Astrocyte of the cerebellum (primary cell): ENCODE results near the gene SHLD1.

Source experiments
- DNase-seq: peaks from one replicate; pipeline ENCODE4 v3.0.0-alpha.2; 2011; ENCODE audit warnings: low read depth
- H3K4me3 ChIP-seq: 2 replicates; pipeline ENCODE4 v1.5.1; 2011; ENCODE audit warnings: mild to moderate bottlenecking, low read depth, low read length, moderate library complexity
- in situ Hi-C: cut with HindIII; loops from 2 replicates; pipeline ENCODE4 v1.10.0; 2017; ENCODE audit warnings: low sequenced_read_pairs
- TF ChIP-seq, protein P1 (sequence below): IDR thresholded peaks from 2 replicates; pipeline ENCODE4 v1.5.1; 2012; ENCODE audit warnings: low read length, low read depth, moderate library complexity, mild to moderate bottlenecking; ENCODE audit errors: missing control alignments

Gene SHLD1

GRCh38 chr20:5890773-5891441 lies 140.7 kb downstream of the SHLD1 start:
- in situ Hi-C loops = no loop called here
- no peak overlapping the region for H3K4me3 ChIP-seq
- TF ChIP-seq, protein P1, sequence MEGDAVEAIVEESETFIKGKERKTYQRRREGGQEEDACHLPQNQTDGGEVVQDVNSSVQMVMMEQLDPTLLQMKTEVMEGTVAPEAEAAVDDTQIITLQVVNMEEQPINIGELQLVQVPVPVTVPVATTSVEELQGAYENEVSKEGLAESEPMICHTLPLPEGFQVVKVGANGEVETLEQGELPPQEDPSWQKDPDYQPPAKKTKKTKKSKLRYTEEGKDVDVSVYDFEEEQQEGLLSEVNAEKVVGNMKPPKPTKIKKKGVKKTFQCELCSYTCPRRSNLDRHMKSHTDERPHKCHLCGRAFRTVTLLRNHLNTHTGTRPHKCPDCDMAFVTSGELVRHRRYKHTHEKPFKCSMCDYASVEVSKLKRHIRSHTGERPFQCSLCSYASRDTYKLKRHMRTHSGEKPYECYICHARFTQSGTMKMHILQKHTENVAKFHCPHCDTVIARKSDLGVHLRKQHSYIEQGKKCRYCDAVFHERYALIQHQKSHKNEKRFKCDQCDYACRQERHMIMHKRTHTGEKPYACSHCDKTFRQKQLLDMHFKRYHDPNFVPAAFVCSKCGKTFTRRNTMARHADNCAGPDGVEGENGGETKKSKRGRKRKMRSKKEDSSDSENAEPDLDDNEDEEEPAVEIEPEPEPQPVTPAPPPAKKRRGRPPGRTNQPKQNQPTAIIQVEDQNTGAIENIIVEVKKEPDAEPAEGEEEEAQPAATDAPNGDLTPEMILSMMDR = no peak
- no peak for DNase-seq

DNA sequence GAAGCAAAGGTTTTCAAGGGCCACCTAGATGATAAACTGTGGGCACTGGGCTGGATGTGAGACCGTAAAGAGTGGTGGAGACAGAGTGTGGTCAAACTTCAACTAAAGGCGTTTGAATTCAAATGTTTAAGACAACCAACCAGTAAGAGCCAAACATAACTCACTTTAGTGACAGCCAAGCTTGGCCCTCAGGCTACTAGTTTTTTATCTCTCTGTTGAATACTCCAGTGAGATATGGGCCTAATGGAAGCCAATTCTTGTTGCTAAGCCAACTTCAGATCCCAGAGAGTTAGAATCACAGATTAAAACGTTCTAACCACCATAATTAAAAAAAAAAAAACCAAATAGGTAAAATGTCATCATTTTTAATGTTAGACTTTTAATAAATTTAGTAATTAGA lies 142.9 kb downstream of the SHLD1 start:
- no peak for DNase-seq
- no peak overlapping the region for H3K4me3 ChIP-seq
- in situ Hi-C loops = no loop called here
- TF ChIP-seq, protein P1 = no peak

DNA sequence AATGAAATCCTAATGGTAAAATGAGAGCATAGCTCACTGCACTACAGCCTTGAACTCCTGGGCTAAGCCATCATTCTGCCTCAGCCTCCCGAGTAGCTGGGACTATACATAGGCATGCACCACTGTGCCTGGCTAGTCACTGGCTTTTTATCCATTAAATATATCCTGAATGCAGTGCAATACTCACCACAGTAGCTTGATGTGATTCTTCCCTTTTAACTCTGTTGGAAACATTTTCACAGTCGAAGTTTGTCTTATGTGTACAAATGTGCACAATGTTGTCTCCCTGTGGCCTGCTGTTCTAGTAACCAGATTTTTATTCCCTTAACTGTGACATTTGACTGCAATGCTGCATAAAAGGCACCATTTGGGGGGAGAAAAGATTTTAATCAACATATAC lies 143.4 kb downstream of the SHLD1 start:
- in situ Hi-C loops = no loop called here
- TF ChIP-seq, protein P1 = no peak
- no peak for DNase-seq
- H3K4me3 ChIP-seq = no peak overlapping the region

DNA sequence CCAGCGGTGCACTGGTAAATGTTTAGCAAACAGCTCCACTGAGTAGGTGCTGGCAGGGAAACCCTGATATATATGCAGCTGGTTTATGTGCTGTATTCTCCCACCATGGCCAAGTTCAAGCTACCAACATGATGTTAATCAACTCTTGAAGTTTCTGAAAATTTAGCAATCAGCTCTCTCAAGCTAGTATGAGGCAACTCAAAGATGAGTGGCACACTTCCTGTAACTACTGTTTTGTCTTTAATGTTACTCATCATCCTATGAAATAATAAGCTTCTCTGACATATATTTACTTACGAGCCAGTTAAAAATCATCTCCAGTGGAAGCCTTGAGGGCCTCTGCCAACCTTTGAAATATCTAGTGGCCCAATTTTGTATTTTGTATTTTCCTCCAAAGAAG lies 145.4 kb downstream of the SHLD1 start:
- in situ Hi-C loops = no loop called here
- H3K4me3 ChIP-seq = no peak overlapping the region
- TF ChIP-seq, protein P1 = no peak
- DNase-seq = no peak

GRCh38 chr20:5899444-5899843 lies 149.2 kb downstream of the SHLD1 start:
- DNase-seq = no peak
- in situ Hi-C loops = no loop called here
- TF ChIP-seq, protein P1 = no peak

GRCh38 chr20:5900908-5901307 lies 150.7 kb downstream of the SHLD1 start:
- in situ Hi-C loops = no loop called here
- no peak overlapping the region for H3K4me3 ChIP-seq
- no peak for DNase-seq
- TF ChIP-seq, protein P1 = no peak

More at GRCh38 chr20:5899444-5899843, 149.2 kb downstream of the SHLD1 start:
- no peak overlapping the region for H3K4me3 ChIP-seq

- H3K4me3 ChIP-seq = no peak overlapping the region
- no peak for DNase-seq
- in situ Hi-C loops = no loop called here
Observed at GRCh38 chr20:5908981-5909380, 158.8 kb downstream of the SHLD1 start.

More at GRCh38 chr20:5908981-5909380, 158.8 kb downstream of the SHLD1 start:
- TF ChIP-seq, protein P1 = no peak
